Ascending aorta (tissue), 2 donors: ENCODE results near the gene ZBTB7C. TPM values are rescaled to one million over a fixed set of nuclear protein-coding genes. Genes with fewer than 3 reads are reported as not detected.
A peak's percentile ranks its signal among the peaks of the same experiment; 100 is the strongest.

ENCODE experiments used
- DNase-seq, 2 donors: peaks; one replicate each; pipeline ENCODE4 v3.0.0-alpha.2; 2019; ENCODE audit warnings: low spot score in 2 of 2
- H3K27ac ChIP-seq, 2 donors: fragments of 200-600 bp; sonication (generic); one replicate each; pipeline ENCODE4 v1.5.1; 2016 to 2017; ENCODE audit warnings: mild to moderate bottlenecking in 1 of 2
- H3K27me3 ChIP-seq: fragments of 200-600 bp; sonication (generic); one replicate; pipeline ENCODE4 v1.5.1; 2017
- H3K36me3 ChIP-seq, 2 donors: fragments of 200-600 bp; sonication (generic); one replicate each; pipeline ENCODE4 v1.5.1; 2016
- H3K4me1 ChIP-seq, 2 donors: fragments of 200-600 bp; sonication (generic); one replicate each; pipeline ENCODE4 v1.5.1; 2016 to 2017; ENCODE audit warnings: mild to moderate bottlenecking in 1 of 2
- H3K4me3 ChIP-seq, 2 donors: fragments of 200-600 bp; sonication (generic); one replicate each; pipeline ENCODE4 v1.5.1; 2016 to 2017; ENCODE audit warnings: mild to moderate bottlenecking in 1 of 2
- H3K9me3 ChIP-seq, 2 donors: fragments of 200-600 bp; sonication (generic); one replicate each; pipeline ENCODE4 v1.5.1; 2016
- intact Hi-C: fragments of 100-400 bp; cut with DNase I; formaldehyde crosslinking; loops from one replicate; pipeline ENCODE4 v1.15.1; 2023
- total RNA-seq: library from RNA; depleted of rRNA; stranded (reverse); fragments of >200 nt; gene quantifications from one replicate; pipeline ENCODE4 v1.1.0, GENCODE V29; 2016
- TF ChIP-seq, protein P1 (sequence below), 3 experiments: fragments of 200-600 bp in 2 of 3; fragments of 450-650 bp in 1 of 3; sonication (generic) in 2 of 3; IDR thresholded peaks; one replicate each; pipeline ENCODE4 v1.5.1; 2016 to 2019; ENCODE audit warnings: antibody characterized with exemption in 3 of 3, mild to moderate bottlenecking in 1 of 3, moderate library complexity in 1 of 3

Gene ZBTB7C
- total RNA-seq, 1 donor from 2014 or later, result 8.1 TPM

DNA sequence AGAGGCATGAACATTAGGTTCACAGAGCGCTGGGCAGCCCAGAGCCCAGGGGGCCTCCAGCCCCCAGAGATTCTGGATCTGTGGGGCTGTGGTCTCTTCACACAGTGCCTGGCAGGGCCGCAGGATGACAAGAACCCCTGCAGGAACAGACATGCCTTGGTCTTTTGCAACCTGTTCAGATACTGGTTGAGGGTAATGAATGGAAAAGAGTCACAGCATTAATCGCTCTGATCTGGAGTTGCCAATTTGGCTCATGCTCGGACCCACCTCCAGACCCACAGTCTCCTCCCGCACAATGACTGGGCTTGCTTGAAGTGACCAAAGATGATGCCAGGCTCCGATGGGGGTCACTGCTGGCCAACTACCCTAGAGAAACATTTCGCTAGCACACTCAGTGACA, 249.4 kb downstream of the ZBTB7C start:
- Histone ChIP-seq H3K9me3 (no peaks in the 10 kb centered on the region), H3K36me3 (no peaks in the 10 kb centered on the region), H3K4me3 (no peak overlapping the region), H3K4me1 (peaks cover 2 to 12% of the 10 kb centered on the region in 2 donors), H3K27me3 (no peaks in the 10 kb centered on the region), H3K27ac (no peak overlapping the region)
- DNase-seq, result peak in 1 of 2 donors; percentile 53
- intact Hi-C loops, result loop anchor here (2.0 to 5.0 kb wide), 6 partner anchors 128 to 377 kb away; partner anchors contain the start of genes CTIF and SMAD2
- TF ChIP-seq, protein P1, sequence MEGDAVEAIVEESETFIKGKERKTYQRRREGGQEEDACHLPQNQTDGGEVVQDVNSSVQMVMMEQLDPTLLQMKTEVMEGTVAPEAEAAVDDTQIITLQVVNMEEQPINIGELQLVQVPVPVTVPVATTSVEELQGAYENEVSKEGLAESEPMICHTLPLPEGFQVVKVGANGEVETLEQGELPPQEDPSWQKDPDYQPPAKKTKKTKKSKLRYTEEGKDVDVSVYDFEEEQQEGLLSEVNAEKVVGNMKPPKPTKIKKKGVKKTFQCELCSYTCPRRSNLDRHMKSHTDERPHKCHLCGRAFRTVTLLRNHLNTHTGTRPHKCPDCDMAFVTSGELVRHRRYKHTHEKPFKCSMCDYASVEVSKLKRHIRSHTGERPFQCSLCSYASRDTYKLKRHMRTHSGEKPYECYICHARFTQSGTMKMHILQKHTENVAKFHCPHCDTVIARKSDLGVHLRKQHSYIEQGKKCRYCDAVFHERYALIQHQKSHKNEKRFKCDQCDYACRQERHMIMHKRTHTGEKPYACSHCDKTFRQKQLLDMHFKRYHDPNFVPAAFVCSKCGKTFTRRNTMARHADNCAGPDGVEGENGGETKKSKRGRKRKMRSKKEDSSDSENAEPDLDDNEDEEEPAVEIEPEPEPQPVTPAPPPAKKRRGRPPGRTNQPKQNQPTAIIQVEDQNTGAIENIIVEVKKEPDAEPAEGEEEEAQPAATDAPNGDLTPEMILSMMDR (IDR thresholded peaks at IDR 0.05), result no peak

DNA sequence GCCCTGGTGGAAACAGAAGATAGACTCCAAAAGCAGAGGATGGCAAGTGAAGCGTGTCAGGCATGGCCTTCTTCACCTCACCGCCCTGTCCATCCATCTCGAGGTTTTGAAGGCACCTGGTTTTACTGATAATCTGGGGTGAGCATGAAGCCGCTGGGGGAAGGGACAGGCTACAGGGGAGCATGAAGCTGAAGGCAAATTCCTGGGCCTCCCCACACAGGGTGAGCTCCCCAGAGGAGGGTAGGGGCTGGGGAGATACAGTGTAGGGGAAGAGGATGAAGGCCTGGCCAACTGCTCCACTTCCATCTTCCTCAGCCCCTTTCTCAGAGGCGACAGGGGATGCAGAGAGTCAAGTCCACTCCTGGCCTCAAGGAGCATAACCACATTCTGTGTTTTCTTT, 250.5 kb downstream of the ZBTB7C start:
- Histone ChIP-seq H3K27ac (no peak overlapping the region), H3K9me3 (no peaks in the 10 kb centered on the region), H3K36me3 (no peaks in the 10 kb centered on the region), H3K27me3 (no peaks in the 10 kb centered on the region), H3K4me1 (peaks cover 2 to 15% of the 10 kb centered on the region in 2 donors), H3K4me3 (no peak overlapping the region)
- TF ChIP-seq, protein P1 (IDR thresholded peaks at IDR 0.05), result no peak
- DNase-seq, result peak in 1 of 2 donors; percentile 54
- intact Hi-C loops, result no loop called here

DNA sequence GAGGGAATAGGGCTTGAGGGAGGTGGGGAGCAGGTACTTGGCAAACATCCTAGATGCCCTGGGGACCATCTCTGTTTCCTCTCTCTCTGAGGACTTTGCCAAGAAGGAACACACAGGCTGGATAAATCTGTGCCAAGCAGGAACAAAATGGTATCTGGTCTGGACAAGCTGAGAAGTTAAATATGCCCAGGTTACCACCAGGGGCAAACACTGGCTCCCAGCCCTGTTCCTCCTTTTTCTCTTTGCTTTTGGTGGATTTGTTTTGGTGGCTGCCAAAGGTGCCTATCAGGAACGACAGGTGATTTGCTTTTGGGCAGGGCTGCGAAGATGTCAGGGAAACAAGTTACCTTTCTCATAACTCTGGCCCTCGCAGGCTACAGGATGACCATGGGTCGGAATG, 251.2 kb downstream of the ZBTB7C start:
- intact Hi-C loops, result no loop called here
- peak in 1 of 2 donors; percentile 44 for DNase-seq
- TF ChIP-seq, protein P1 (IDR thresholded peaks at IDR 0.05), result no peak
- Histone ChIP-seq H3K4me3 (no peak overlapping the region), H3K27ac (no peak overlapping the region), H3K9me3 (no peaks in the 10 kb centered on the region), H3K27me3 (no peaks in the 10 kb centered on the region), H3K36me3 (no peaks in the 10 kb centered on the region), H3K4me1 (peaks cover 2 to 18% of the 10 kb centered on the region in 2 donors)

DNA sequence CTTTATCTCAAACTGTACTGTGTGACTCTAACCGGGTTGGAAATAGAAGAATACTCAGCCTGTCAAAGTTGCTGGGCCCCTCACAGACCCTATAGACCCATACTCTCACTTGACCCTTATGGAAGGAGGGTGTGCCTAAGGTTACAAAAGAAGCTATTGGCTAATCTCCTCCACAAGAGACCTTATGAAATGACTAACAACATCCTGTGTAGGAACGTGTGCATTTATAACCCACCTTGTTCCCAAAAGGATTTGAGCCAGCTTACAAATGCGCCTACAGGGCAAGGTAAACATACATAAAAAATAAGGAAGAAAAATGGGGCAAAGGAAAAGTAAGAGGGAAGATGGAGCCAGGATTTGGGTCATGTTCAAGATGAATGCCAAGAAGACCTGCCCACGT, 253.3 kb downstream of the ZBTB7C start:
- intact Hi-C loops, result no loop called here
- Histone ChIP-seq H3K4me3 (no peak overlapping the region), H3K9me3 (no peaks in the 10 kb centered on the region), H3K27me3 (no peaks in the 10 kb centered on the region), H3K36me3 (no peaks in the 10 kb centered on the region), H3K4me1 (peaks cover 0 to 10% of the 10 kb centered on the region in 2 donors), H3K27ac (no peak overlapping the region)
- TF ChIP-seq, protein P1 (IDR thresholded peaks at IDR 0.05), result no peak
- peak in 1 of 2 donors; percentile 9 for DNase-seq

DNA sequence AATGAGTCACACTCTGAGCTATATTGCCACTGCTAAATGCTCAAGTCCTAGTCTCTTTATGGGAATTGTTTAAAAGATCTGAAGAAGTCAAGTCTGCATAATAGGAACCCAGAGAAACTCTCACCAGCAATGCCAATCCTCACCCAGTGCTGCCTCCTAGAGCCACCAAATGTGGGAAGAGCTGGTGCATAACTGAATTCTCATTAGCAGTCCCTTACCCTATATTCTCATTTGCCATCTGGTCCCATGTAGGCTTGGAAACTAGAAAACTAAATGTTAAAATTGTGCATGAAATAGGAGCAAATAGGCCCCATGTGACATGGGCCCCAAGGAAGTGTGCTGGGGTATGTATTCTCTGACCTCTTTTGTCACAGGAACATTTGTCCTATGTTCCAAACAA, 254.4 kb downstream of the ZBTB7C start:
- Histone ChIP-seq H3K27me3 (no peaks in the 10 kb centered on the region), H3K4me1 (peaks cover 0 to 8% of the 10 kb centered on the region in 2 donors), H3K27ac (no peak overlapping the region), H3K36me3 (no peaks in the 10 kb centered on the region), H3K4me3 (no peak overlapping the region), H3K9me3 (no peaks in the 10 kb centered on the region)
- TF ChIP-seq, protein P1 (IDR thresholded peaks at IDR 0.05), result no peak
- peak in 1 of 2 donors; percentile 28 for DNase-seq
- intact Hi-C loops, result no loop called here
